ENCODE results near the gene ZNF516. TPM values are rescaled to one million over a fixed set of nuclear protein-coding genes. Genes with fewer than 3 reads are reported as not detected.
A peak's percentile ranks its signal among the peaks of the same experiment; 100 is the strongest.

The ZNF516 gene
- total RNA-seq, 3 donors from 2014 or later (not counting 1 experiment from before 2014, with no cell fraction given) = 49.1 to 60.0 (median 52.4) TPM

- Histone ChIP-seq H3K9me3 (ENCODE audit: control insufficient read depth, insufficient read depth, low read length) (no peaks in the 10 kb centered on the region), H3K4me3 (ENCODE audit: low read length) (no peak overlapping the region), H3K4me1 (ENCODE audit: control insufficient read depth, insufficient read depth, low read length) (no peaks in the 10 kb centered on the region), H3K27ac (ENCODE audit: low read length) (no peak overlapping the region), H3K36me3 (ENCODE audit: control insufficient read depth, insufficient read depth, low read length) (no peaks in the 10 kb centered on the region), H3K27me3 (ENCODE audit: control insufficient read depth, insufficient read depth, low read length) (no peaks in the 10 kb centered on the region)
- ATAC-seq (no peak), DNase-seq (no peak)
- H3K4me3 Mint-ChIP-seq = no peak overlapping the region
- peaks cover 41 to 62% of the 10 kb centered on the region in 2 donors for H3K4me1 Mint-ChIP-seq
- H3K9me3 Mint-ChIP-seq = no peaks in the 10 kb centered on the region
- intact Hi-C loops (cut with micrococcal nuclease) = no loop called here
- H3K27ac Mint-ChIP-seq = no peak overlapping the region
- TF ChIP-seq CTCF (IDR thresholded peaks at IDR 0.05) = no peak
- H3K27me3 Mint-ChIP-seq (ENCODE audit: low read depth in 2 of 2) = no peaks in the 10 kb centered on the region
- no peaks in the 10 kb centered on the region for H3K36me3 Mint-ChIP-seq
- 95% methylated on average over 25 of the region's 25 CpGs for WGBS (ENCODE audit: insufficient coverage)
Observed at GRCh38 chr18:76432970-76433767, 61.9 kb downstream of the ZNF516 start.

- Mint-ChIP-seq H3K9me3 (no peaks in the 10 kb centered on the region), H3K4me3 (no peak overlapping the region), H3K36me3 (no peaks in the 10 kb centered on the region), H3K27me3 (ENCODE audit: low read depth in 2 of 2) (no peaks in the 10 kb centered on the region), H3K27ac (no peak overlapping the region), H3K4me1 (peaks cover 46 to 61% of the 10 kb centered on the region in 2 donors)
- TF ChIP-seq CTCF (IDR thresholded peaks at IDR 0.05) = no peak
- DNase-seq (no peak), ATAC-seq (no peak)
- Histone ChIP-seq H3K4me3 (ENCODE audit: low read length) (no peak overlapping the region), H3K27me3 (ENCODE audit: control insufficient read depth, insufficient read depth, low read length) (no peaks in the 10 kb centered on the region), H3K36me3 (ENCODE audit: control insufficient read depth, insufficient read depth, low read length) (no peaks in the 10 kb centered on the region), H3K27ac (ENCODE audit: low read length) (no peak overlapping the region), H3K4me1 (ENCODE audit: control insufficient read depth, insufficient read depth, low read length) (no peaks in the 10 kb centered on the region), H3K9me3 (ENCODE audit: control insufficient read depth, insufficient read depth, low read length) (no peaks in the 10 kb centered on the region)
- 94% methylated on average over 10 of the region's 10 CpGs for WGBS (ENCODE audit: insufficient coverage)
- intact Hi-C loops (cut with micrococcal nuclease) = no loop called here
Observed at GRCh38 chr18:76432274-76432755, 62.7 kb downstream of the ZNF516 start.

- intact Hi-C loops (cut with micrococcal nuclease) = no loop called here
- H3K4me1 Mint-ChIP-seq = peaks cover 44 to 60% of the 10 kb centered on the region in 2 donors
- WGBS (ENCODE audit: insufficient coverage) = 95% methylated on average over 29 of the region's 29 CpGs
- ATAC-seq (no peak), DNase-seq (no peak)
- H3K4me1 ChIP-seq (ENCODE audit: control insufficient read depth, insufficient read depth, low read length) = no peaks in the 10 kb centered on the region
- no peak for TF ChIP-seq CTCF (IDR thresholded peaks at IDR 0.05)
- no peaks in the 10 kb centered on the region for H3K9me3 Mint-ChIP-seq
- no peak overlapping the region for H3K4me3 Mint-ChIP-seq
- H3K36me3 Mint-ChIP-seq = no peaks in the 10 kb centered on the region
- no peak overlapping the region for H3K4me3 ChIP-seq (ENCODE audit: low read length)
- no peaks in the 10 kb centered on the region for H3K27me3 Mint-ChIP-seq (ENCODE audit: low read depth in 2 of 2)
- H3K27ac ChIP-seq (ENCODE audit: low read length) = no peak overlapping the region
- H3K27ac Mint-ChIP-seq = peak overlapping the region in 1 of 2 donors; percentile 5
- no peaks in the 10 kb centered on the region for H3K27me3 ChIP-seq (ENCODE audit: control insufficient read depth, insufficient read depth, low read length)
- H3K9me3 ChIP-seq (ENCODE audit: control insufficient read depth, insufficient read depth, low read length) = no peaks in the 10 kb centered on the region
- H3K36me3 ChIP-seq (ENCODE audit: control insufficient read depth, insufficient read depth, low read length) = no peaks in the 10 kb centered on the region
Observed at GRCh38 chr18:76431437-76432273, 63.4 kb downstream of the ZNF516 start.
